KOPT-K1 (cell line): Measurements from ENCODE around the gene GLRX.
A peak's percentile ranks its signal among the peaks of the same experiment; 100 is the strongest.
"Not testable (repeated sequence)": the region's sequence is repeated elsewhere in the genome, so short reads cannot be mapped to it uniquely, and the experiment has no call there.

Source experiments
- H3K27ac ChIP-seq: fragments of 200-600 bp; sonication (generic); 2 replicates; pipeline ENCODE4 v1.5.1; 2016; ENCODE audit warnings: antibody characterized with exemption, mild to moderate bottlenecking, low read depth, low read length; ENCODE audit not compliant: poor library complexity, severe bottlenecking
- H3K36me3 ChIP-seq: fragments of 200-600 bp; sonication (generic); 2 replicates; pipeline ENCODE4 v1.5.1; 2017; ENCODE audit warnings: antibody characterized with exemption, mild to moderate bottlenecking, low read length, moderate library complexity; ENCODE audit not compliant: insufficient read depth
- H3K9me3 ChIP-seq: fragments of 200-600 bp; sonication (generic); 2 replicates; pipeline ENCODE4 v1.5.1; 2017; ENCODE audit warnings: antibody characterized with exemption, low read length, mild to moderate bottlenecking; ENCODE audit not compliant: insufficient read depth, poor library complexity, severe bottlenecking

GLRX gene

GRCh38 chr5:95858661-95859595 is 36.4 kb upstream of the GLRX start:
- Histone ChIP-seq H3K27ac (no peak overlapping the region), H3K36me3 (no peaks in the 10 kb centered on the region), H3K9me3 (no peaks in the 10 kb centered on the region)

GRCh38 chr5:95858023-95858461 is 35.5 kb upstream of the GLRX start:
- Histone ChIP-seq H3K9me3 (no peaks in the 10 kb centered on the region), H3K27ac (no peak overlapping the region), H3K36me3 (no peaks in the 10 kb centered on the region)

- H3K27ac ChIP-seq, result no peak overlapping the region
- no peaks in the 10 kb centered on the region for H3K9me3 ChIP-seq
- H3K36me3 ChIP-seq, result no peaks in the 10 kb centered on the region
Observed at GRCh38 chr5:95857185-95857945, 34.8 kb upstream of the GLRX start.

GRCh38 chr5:95856501-95856981 is 34.0 kb upstream of the GLRX start:
- Histone ChIP-seq H3K27ac (no peak overlapping the region), H3K36me3 (no peaks in the 10 kb centered on the region), H3K9me3 (no peaks in the 10 kb centered on the region)

GRCh38 chr5:95853490-95853889 is 31.0 kb upstream of the GLRX start:
- no peaks in the 10 kb centered on the region for H3K36me3 ChIP-seq
- no peaks in the 10 kb centered on the region for H3K9me3 ChIP-seq
- H3K27ac ChIP-seq, result no peak overlapping the region

- Histone ChIP-seq H3K27ac (no peak overlapping the region), H3K36me3 (no peaks in the 10 kb centered on the region), H3K9me3 (no peaks in the 10 kb centered on the region)
Observed at GRCh38 chr5:95852567-95852966, 30.0 kb upstream of the GLRX start.

- H3K9me3 ChIP-seq, H3K36me3 ChIP-seq, H3K27ac ChIP-seq: not testable (repeated sequence)
Observed at GRCh38 chr5:95851141-95851540, 28.6 kb upstream of the GLRX start.

- Histone ChIP-seq H3K27ac (no peak overlapping the region), H3K9me3 (no peaks in the 10 kb centered on the region), H3K36me3 (no peaks in the 10 kb centered on the region)
Observed at GRCh38 chr5:95850391-95850894, 27.9 kb upstream of the GLRX start.

GRCh38 chr5:95848701-95849100 is 26.2 kb upstream of the GLRX start:
- Histone ChIP-seq H3K36me3 (no peaks in the 10 kb centered on the region), H3K9me3 (no peaks in the 10 kb centered on the region), H3K27ac (no peak overlapping the region)

- H3K36me3 ChIP-seq, result no peaks in the 10 kb centered on the region
- no peaks in the 10 kb centered on the region for H3K9me3 ChIP-seq
- H3K27ac ChIP-seq, result no peak overlapping the region
Observed at GRCh38 chr5:95847261-95847592, 24.7 kb upstream of the GLRX start.

- H3K27ac ChIP-seq, result no peak overlapping the region
- no peaks in the 10 kb centered on the region for H3K9me3 ChIP-seq
- no peaks in the 10 kb centered on the region for H3K36me3 ChIP-seq
Observed at GRCh38 chr5:95846554-95847260, 24.2 kb upstream of the GLRX start.

GRCh38 chr5:95845391-95845790 is 22.9 kb upstream of the GLRX start:
- Histone ChIP-seq H3K36me3 (no peaks in the 10 kb centered on the region), H3K27ac (no peak overlapping the region), H3K9me3 (no peaks in the 10 kb centered on the region)

- Histone ChIP-seq H3K36me3 (no peaks in the 10 kb centered on the region), H3K27ac (peak overlapping the region; percentile 35), H3K9me3 (no peaks in the 10 kb centered on the region)
Observed at GRCh38 chr5:95843733-95844223, 21.3 kb upstream of the GLRX start.

- Histone ChIP-seq H3K36me3 (no peaks in the 10 kb centered on the region), H3K9me3 (no peaks in the 10 kb centered on the region), H3K27ac (peak overlapping the region; percentile 35)
Observed at GRCh38 chr5:95842854-95843544, 20.5 kb upstream of the GLRX start.
